ENCODE measurements around the gene ARID5B.

- TF ChIP-seq SALL2 (tag by site-specific recombination; IDR thresholded peaks at IDR 0.05; ENCODE audit: borderline replicate concordance) (no peak), ZNF785 (tag by site-specific recombination; IDR thresholded peaks at IDR 0.05) (no peak), ZNF510 (tag by site-specific recombination; IDR thresholded peaks at IDR 0.05; ENCODE audit: insufficient replicate concordance) (no peak), ZNF645 (tag by site-specific recombination; IDR thresholded peaks at IDR 0.05) (no peak), ZBTB20 (tag by site-specific recombination; IDR thresholded peaks at IDR 0.05) (no peak), ZNF2 (tag by site-specific recombination; IDR thresholded peaks at IDR 0.05) (no peak), ZNF132 (tag by site-specific recombination; IDR thresholded peaks at IDR 0.05; ENCODE audit: borderline replicate concordance) (no peak), ZNF24 (tag by site-specific recombination; IDR thresholded peaks at IDR 0.05) (no peak), ZFP41 (tag by site-specific recombination; IDR thresholded peaks at IDR 0.05; ENCODE audit: borderline replicate concordance) (no peak), ZNF777 (tag by site-specific recombination; IDR thresholded peaks at IDR 0.05; ENCODE audit: borderline replicate concordance) (no peak)
- TF ChIP-seq, protein P1, sequence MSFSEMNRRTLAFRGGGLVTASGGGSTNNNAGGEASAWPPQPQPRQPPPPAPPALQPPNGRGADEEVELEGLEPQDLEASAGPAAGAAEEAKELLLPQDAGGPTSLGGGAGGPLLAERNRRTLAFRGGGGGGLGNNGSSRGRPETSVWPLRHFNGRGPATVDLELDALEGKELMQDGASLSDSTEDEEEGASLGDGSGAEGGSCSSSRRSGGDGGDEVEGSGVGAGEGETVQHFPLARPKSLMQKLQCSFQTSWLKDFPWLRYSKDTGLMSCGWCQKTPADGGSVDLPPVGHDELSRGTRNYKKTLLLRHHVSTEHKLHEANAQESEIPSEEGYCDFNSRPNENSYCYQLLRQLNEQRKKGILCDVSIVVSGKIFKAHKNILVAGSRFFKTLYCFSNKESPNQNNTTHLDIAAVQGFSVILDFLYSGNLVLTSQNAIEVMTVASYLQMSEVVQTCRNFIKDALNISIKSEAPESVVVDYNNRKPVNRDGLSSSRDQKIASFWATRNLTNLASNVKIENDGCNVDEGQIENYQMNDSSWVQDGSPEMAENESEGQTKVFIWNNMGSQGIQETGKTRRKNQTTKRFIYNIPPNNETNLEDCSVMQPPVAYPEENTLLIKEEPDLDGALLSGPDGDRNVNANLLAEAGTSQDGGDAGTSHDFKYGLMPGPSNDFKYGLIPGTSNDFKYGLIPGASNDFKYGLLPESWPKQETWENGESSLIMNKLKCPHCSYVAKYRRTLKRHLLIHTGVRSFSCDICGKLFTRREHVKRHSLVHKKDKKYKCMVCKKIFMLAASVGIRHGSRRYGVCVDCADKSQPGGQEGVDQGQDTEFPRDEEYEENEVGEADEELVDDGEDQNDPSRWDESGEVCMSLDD (tag by site-specific recombination; IDR thresholded peaks at IDR 0.05), result no peak
- TF ChIP-seq, protein P2, sequence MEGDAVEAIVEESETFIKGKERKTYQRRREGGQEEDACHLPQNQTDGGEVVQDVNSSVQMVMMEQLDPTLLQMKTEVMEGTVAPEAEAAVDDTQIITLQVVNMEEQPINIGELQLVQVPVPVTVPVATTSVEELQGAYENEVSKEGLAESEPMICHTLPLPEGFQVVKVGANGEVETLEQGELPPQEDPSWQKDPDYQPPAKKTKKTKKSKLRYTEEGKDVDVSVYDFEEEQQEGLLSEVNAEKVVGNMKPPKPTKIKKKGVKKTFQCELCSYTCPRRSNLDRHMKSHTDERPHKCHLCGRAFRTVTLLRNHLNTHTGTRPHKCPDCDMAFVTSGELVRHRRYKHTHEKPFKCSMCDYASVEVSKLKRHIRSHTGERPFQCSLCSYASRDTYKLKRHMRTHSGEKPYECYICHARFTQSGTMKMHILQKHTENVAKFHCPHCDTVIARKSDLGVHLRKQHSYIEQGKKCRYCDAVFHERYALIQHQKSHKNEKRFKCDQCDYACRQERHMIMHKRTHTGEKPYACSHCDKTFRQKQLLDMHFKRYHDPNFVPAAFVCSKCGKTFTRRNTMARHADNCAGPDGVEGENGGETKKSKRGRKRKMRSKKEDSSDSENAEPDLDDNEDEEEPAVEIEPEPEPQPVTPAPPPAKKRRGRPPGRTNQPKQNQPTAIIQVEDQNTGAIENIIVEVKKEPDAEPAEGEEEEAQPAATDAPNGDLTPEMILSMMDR (tag by site-specific recombination; IDR thresholded peaks at IDR 0.05), result no peak
These were observed 226.5 kb downstream of the ARID5B start for GRCh38 chr10:62127975-62128374.

All from HEK293 (cell line).